ENCODE data around the gene ZNF48.

Gene ZNF48

DNA sequence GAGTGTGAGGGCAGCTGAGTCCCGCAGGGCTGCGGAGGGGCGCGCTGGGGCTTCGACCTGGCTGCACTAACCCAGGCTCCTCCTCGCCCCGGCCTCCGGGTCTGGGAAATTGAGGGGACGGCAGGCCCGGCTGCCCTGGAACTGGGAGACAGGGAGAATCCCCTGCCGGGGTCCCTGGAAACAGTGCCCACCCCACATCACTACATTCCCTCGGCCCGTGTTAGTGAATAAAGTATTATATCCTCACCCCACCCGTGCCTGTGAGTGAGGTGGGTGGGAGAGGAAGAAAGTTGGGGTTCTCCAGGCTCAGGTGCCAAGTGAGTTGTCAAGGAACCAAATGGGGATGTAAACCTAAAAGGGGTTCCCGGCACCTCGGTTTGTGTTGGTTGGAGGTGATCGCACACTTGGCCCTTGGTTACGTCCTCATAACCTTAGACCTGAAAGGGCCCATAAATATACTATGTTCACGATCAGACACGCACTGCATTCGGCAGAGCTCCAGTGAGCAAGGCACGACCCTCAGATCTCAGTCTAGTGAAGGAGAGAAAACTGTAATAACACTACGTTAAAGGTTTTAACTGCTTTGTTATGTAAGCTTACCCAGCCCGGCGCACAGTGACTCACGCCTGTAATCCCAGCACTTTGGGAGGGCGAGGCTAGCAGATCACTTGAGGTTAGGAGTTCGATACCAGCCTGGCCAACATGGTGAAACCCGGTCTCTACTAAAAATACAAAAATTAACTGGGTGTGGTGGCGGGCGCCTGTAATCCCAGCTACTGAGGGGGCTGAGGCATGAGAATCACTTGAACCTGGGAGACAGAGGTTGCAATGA lies 23.3 kb downstream of the ZNF48 start:
- Histone ChIP-seq H3K27me3 (ENCODE audit: control insufficient read depth, insufficient read depth, low read length) (no peaks in the 10 kb centered on the region), H3K27ac (peak overlapping the region; percentile 37), H3K4me2 (ENCODE audit: low read length) (peak overlapping the region; percentile 64), H3K9me3 (ENCODE audit: control insufficient read depth, low read length) (no peaks in the 10 kb centered on the region), H2AFZ (peak overlapping the region; percentile 85), H3K4me1 (peaks cover 11% of the 10 kb centered on the region), H3K79me2 (no peaks in the 10 kb centered on the region), H3K4me3 (ENCODE audit: low read depth, low read length) (peak overlapping the region; percentile 53), H3K36me3 (ENCODE audit: control insufficient read depth, insufficient read depth, low read length) (no peaks in the 10 kb centered on the region), H3K9ac (no peak overlapping the region)
- TF ChIP-seq, protein P1, sequence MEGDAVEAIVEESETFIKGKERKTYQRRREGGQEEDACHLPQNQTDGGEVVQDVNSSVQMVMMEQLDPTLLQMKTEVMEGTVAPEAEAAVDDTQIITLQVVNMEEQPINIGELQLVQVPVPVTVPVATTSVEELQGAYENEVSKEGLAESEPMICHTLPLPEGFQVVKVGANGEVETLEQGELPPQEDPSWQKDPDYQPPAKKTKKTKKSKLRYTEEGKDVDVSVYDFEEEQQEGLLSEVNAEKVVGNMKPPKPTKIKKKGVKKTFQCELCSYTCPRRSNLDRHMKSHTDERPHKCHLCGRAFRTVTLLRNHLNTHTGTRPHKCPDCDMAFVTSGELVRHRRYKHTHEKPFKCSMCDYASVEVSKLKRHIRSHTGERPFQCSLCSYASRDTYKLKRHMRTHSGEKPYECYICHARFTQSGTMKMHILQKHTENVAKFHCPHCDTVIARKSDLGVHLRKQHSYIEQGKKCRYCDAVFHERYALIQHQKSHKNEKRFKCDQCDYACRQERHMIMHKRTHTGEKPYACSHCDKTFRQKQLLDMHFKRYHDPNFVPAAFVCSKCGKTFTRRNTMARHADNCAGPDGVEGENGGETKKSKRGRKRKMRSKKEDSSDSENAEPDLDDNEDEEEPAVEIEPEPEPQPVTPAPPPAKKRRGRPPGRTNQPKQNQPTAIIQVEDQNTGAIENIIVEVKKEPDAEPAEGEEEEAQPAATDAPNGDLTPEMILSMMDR (IDR thresholded peaks at IDR 0.05) = no peak

DNA sequence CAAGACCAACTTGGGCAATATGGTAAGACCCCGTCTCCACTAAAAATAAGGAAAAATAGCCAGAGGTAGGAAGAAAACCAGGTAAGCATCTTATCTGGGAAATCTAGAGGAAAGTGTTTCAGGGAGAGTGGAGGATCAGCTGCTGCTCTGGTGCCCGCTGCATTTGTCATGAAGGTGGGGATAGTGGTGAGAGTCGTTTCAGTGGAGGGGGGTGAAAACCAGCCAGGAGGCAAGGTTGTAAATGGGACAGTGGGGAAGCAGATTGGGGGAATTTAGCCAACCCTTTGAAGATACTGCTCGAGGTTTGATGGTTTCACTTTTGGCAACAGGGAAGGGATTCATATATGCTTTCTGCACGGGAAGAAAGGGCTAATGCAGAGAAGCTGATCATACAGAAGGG lies 25.8 kb downstream of the ZNF48 start:
- H3K4me3 ChIP-seq (ENCODE audit: low read depth, low read length) = no peak overlapping the region
- no peaks in the 10 kb centered on the region for H3K27me3 ChIP-seq (ENCODE audit: control insufficient read depth, insufficient read depth, low read length)
- no peaks in the 10 kb centered on the region for H3K9me3 ChIP-seq (ENCODE audit: control insufficient read depth, low read length)
- H2AFZ ChIP-seq = no peak overlapping the region
- no peak overlapping the region for H3K9ac ChIP-seq
- TF ChIP-seq, protein P1 (IDR thresholded peaks at IDR 0.05) = no peak
- H3K4me2 ChIP-seq (ENCODE audit: low read length) = no peak overlapping the region
- H3K4me1 ChIP-seq = peaks cover 6% of the 10 kb centered on the region
- no peaks in the 10 kb centered on the region for H3K36me3 ChIP-seq (ENCODE audit: control insufficient read depth, insufficient read depth, low read length)
- no peaks in the 10 kb centered on the region for H3K79me2 ChIP-seq
- H3K27ac ChIP-seq = no peak overlapping the region

DNA sequence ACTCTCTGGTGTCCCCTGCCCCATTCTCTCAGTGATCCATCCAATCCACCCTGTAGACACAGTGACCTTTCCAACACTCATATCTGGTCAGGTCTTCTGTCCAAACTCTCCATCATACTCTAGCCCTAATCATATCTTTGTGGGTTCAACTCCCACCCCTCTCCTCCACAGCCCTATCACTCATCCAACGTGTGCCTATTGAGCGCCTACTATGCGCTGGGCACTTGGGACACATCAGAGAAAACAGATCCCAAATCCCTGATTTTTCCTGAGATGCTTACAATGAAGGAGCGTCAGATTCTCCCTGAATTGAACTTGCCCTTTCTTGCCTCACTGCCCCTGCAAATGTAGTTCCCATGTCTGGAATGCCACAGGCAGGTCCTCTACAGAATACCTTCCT lies 32.8 kb downstream of the ZNF48 start:
- H3K27ac ChIP-seq = no peak overlapping the region
- no peak overlapping the region for H2AFZ ChIP-seq
- no peaks in the 10 kb centered on the region for H3K27me3 ChIP-seq (ENCODE audit: control insufficient read depth, insufficient read depth, low read length)

DNA sequence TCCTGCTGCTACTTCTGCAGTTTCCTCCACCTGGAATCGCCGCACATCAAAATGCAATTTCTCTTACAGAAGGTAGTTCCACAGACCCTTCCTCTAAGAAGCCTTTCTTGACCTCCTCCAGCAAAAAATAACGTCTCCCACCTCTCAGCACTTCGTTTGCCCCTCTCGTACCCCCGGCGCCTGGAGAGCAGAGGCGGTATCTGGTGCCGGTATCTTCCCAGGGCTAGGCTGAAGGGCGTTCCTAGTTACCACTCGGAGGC lies 34.1 kb downstream of the ZNF48 start:
- no peaks in the 10 kb centered on the region for H3K9me3 ChIP-seq (ENCODE audit: control insufficient read depth, low read length)
- H3K27ac ChIP-seq = peak overlapping the region; percentile 38
- peak overlapping the region; percentile 94 for H3K4me2 ChIP-seq (ENCODE audit: low read length)
- peak overlapping the region; percentile 79 for H2AFZ ChIP-seq
- H3K27me3 ChIP-seq (ENCODE audit: control insufficient read depth, insufficient read depth, low read length) = no peaks in the 10 kb centered on the region
- H3K36me3 ChIP-seq (ENCODE audit: control insufficient read depth, insufficient read depth, low read length) = no peaks in the 10 kb centered on the region
- peak overlapping the region; percentile 84 for H3K4me3 ChIP-seq (ENCODE audit: low read depth, low read length)
- TF ChIP-seq, protein P1 (IDR thresholded peaks at IDR 0.05) = no peak
- H3K9ac ChIP-seq = no peak overlapping the region
- no peaks in the 10 kb centered on the region for H3K4me1 ChIP-seq
- no peaks in the 10 kb centered on the region for H3K79me2 ChIP-seq

More for the DNA sequence above, 32.8 kb downstream of the ZNF48 start:
- no peak overlapping the region for H3K4me3 ChIP-seq (ENCODE audit: low read depth, low read length)
- H3K79me2 ChIP-seq = no peaks in the 10 kb centered on the region
- H3K36me3 ChIP-seq (ENCODE audit: control insufficient read depth, insufficient read depth, low read length) = no peaks in the 10 kb centered on the region
- no peaks in the 10 kb centered on the region for H3K4me1 ChIP-seq
- H3K9ac ChIP-seq = no peak overlapping the region
- H3K4me2 ChIP-seq (ENCODE audit: low read length) = no peak overlapping the region
- H3K9me3 ChIP-seq (ENCODE audit: control insufficient read depth, low read length) = no peaks in the 10 kb centered on the region
- TF ChIP-seq, protein P1 (IDR thresholded peaks at IDR 0.05) = no peak

All from parathyroid adenoma (tissue), 2 donors.